ENCODE results near the gene TSR1. TPM values are rescaled to one million over a fixed set of nuclear protein-coding genes. Genes with fewer than 3 reads are reported as not detected.

The TSR1 gene
- polyA plus RNA-seq, 1 of the 3 experiments (the other 2 are of a cell fraction): 26.7 TPM

DNA sequence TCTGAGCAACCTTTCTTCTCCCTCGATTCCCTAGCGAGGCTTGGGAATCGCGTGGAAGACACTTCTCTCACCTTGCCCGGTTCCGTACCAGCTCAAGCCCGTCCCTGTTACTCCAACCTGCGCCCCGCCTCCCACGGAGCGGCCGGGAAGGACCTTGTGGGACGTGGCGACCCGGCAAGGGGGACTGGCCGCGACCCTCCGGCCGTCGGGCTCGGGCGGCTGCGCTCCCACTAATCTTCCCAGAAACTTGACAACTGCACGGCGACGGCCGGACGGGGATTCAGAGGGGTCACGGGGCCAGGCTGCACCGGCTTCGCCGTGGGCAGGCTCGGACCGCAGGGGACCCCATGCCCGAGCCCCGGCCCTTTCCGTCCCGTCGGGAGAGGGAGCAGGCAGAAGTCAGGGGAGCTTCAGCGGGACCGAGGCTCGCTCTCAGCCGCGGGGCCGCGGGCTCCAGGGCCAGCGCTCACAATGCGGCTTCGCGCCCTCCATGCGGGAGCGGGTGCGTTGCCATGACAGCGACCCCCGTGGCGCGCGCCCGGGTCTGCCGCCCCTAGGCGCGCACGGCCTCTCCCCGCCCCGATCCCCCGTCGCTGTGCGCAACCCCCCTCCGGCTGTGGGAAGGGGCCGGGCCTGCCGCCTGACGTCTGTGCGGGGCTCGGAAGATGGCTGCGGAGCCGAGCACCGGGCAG lies 741 bp upstream of the TSR1 start, which contains the start of gene SGSM2:
TSS of gene SGSM2 (plus strand) at position 650 of the 692 bp plus-strand sequence. CDS start 188 bp downstream, outside the sequence.
- H3F3A ChIP-seq (replicated peaks; ENCODE audit: insufficient read depth): peaks cover 4% of the 10 kb centered on the region
- H3K4me1 ChIP-seq (ENCODE audit: control insufficient read depth in 1 of 2, insufficient read depth in 2 of 2, low read depth in 1 of 2, low read length in 1 of 2): peaks cover 6 to 17% of the 10 kb centered on the region in 2 experiments; a peak in 3 of 4 replicates
- POLR2A ChIA-PET: interaction anchor here (0.7 to 2.6 kb wide), 11 partner anchors 8 to 290 kb away, joined by 3 to 16 read pairs (median 4); partner anchors contain the start of genes SMG6 and SRR
- H3K9me2 ChIP-seq: no peaks in the 10 kb centered on the region
- H3K27ac ChIP-seq (ENCODE audit: low read depth in 2 of 2, low read length in 1 of 2): peak within 1 kb of the TSS; percentile 80 to 94
- under 1% methylated on average over 29 of the region's 77 CpGs for WGBS (ENCODE audit: low lambda C conversion rate)
- peak; percentile 98 for DNase-seq
- peaks cover 14% of the 10 kb centered on the region for H4K20me1 ChIP-seq (ENCODE audit: insufficient read depth)
- H2AFZ ChIP-seq (ENCODE audit: low read depth): peak within 1 kb of the TSS; percentile 85; the same call in 1 of the 2 replicates
- TF ChIP-seq RFX5 (IDR thresholded peaks at IDR 0.05; ENCODE audit: low read length) (no peak), NRF1 (IDR thresholded peaks at IDR 0.05; ENCODE audit: low read depth, low read length) (0 out of 2 replicates have a peak, but pooled peaks have one; percentile 25), JUND (IDR thresholded peaks at IDR 0.05) (no peak), YY1 (IDR thresholded peaks at IDR 0.05; ENCODE audit: low read depth) (peak; percentile 68), EP300 (IDR thresholded peaks at IDR 0.05; ENCODE audit: borderline replicate concordance in 1 of 2, low read depth in 1 of 2, low read length in 1 of 2) (no peak), FOXJ3 (CRISPR knock-in tag; IDR thresholded peaks at IDR 0.05) (no peak), MXI1 (IDR thresholded peaks at IDR 0.05; ENCODE audit: low read depth, low read length) (no peak; the same call in 1 of the 2 replicates), FOSL2 (IDR thresholded peaks at IDR 0.05; ENCODE audit: borderline replicate concordance, low read depth) (no peak)
- TF ChIP-seq, protein P1, sequence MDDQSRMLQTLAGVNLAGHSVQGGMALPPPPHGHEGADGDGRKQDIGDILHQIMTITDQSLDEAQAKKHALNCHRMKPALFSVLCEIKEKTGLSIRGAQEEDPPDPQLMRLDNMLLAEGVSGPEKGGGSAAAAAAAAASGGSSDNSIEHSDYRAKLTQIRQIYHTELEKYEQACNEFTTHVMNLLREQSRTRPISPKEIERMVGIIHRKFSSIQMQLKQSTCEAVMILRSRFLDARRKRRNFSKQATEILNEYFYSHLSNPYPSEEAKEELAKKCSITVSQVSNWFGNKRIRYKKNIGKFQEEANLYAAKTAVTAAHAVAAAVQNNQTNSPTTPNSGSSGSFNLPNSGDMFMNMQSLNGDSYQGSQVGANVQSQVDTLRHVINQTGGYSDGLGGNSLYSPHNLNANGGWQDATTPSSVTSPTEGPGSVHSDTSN (IDR thresholded peaks at IDR 0.05): no peak
- TF ChIP-seq, protein P2, sequence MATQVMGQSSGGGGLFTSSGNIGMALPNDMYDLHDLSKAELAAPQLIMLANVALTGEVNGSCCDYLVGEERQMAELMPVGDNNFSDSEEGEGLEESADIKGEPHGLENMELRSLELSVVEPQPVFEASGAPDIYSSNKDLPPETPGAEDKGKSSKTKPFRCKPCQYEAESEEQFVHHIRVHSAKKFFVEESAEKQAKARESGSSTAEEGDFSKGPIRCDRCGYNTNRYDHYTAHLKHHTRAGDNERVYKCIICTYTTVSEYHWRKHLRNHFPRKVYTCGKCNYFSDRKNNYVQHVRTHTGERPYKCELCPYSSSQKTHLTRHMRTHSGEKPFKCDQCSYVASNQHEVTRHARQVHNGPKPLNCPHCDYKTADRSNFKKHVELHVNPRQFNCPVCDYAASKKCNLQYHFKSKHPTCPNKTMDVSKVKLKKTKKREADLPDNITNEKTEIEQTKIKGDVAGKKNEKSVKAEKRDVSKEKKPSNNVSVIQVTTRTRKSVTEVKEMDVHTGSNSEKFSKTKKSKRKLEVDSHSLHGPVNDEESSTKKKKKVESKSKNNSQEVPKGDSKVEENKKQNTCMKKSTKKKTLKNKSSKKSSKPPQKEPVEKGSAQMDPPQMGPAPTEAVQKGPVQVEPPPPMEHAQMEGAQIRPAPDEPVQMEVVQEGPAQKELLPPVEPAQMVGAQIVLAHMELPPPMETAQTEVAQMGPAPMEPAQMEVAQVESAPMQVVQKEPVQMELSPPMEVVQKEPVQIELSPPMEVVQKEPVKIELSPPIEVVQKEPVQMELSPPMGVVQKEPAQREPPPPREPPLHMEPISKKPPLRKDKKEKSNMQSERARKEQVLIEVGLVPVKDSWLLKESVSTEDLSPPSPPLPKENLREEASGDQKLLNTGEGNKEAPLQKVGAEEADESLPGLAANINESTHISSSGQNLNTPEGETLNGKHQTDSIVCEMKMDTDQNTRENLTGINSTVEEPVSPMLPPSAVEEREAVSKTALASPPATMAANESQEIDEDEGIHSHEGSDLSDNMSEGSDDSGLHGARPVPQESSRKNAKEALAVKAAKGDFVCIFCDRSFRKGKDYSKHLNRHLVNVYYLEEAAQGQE (IDR thresholded peaks at IDR 0.05; ENCODE audit: low read depth, low read length): no peak
- TF ChIP-seq, protein P3, sequence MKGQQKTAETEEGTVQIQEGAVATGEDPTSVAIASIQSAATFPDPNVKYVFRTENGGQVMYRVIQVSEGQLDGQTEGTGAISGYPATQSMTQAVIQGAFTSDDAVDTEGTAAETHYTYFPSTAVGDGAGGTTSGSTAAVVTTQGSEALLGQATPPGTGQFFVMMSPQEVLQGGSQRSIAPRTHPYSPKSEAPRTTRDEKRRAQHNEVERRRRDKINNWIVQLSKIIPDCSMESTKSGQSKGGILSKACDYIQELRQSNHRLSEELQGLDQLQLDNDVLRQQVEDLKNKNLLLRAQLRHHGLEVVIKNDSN (IDR thresholded peaks at IDR 0.05; ENCODE audit: borderline replicate concordance, low read depth): no peak
- TF ChIP-seq, protein P4, sequence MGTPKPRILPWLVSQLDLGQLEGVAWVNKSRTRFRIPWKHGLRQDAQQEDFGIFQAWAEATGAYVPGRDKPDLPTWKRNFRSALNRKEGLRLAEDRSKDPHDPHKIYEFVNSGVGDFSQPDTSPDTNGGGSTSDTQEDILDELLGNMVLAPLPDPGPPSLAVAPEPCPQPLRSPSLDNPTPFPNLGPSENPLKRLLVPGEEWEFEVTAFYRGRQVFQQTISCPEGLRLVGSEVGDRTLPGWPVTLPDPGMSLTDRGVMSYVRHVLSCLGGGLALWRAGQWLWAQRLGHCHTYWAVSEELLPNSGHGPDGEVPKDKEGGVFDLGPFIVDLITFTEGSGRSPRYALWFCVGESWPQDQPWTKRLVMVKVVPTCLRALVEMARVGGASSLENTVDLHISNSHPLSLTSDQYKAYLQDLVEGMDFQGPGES (IDR thresholded peaks at IDR 0.05; ENCODE audit: low read depth, low read length): no peak
- TF ChIP-seq, protein P5, sequence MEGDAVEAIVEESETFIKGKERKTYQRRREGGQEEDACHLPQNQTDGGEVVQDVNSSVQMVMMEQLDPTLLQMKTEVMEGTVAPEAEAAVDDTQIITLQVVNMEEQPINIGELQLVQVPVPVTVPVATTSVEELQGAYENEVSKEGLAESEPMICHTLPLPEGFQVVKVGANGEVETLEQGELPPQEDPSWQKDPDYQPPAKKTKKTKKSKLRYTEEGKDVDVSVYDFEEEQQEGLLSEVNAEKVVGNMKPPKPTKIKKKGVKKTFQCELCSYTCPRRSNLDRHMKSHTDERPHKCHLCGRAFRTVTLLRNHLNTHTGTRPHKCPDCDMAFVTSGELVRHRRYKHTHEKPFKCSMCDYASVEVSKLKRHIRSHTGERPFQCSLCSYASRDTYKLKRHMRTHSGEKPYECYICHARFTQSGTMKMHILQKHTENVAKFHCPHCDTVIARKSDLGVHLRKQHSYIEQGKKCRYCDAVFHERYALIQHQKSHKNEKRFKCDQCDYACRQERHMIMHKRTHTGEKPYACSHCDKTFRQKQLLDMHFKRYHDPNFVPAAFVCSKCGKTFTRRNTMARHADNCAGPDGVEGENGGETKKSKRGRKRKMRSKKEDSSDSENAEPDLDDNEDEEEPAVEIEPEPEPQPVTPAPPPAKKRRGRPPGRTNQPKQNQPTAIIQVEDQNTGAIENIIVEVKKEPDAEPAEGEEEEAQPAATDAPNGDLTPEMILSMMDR (IDR thresholded peaks at IDR 0.05): no peak
- CTCF ChIA-PET: interaction anchor here (0.7 to 3.2 kb wide), 8 partner anchors 15 to 96 kb away, joined by 3 to 14 read pairs (median 4); no protein-coding TSS in a partner anchor
- H3K9me3 ChIP-seq: no peaks in the 10 kb centered on the region
- peaks cover 89% of the 10 kb centered on the region for H3K79me2 ChIP-seq (ENCODE audit: insufficient read depth)
- peaks cover 37 to 39% of the 10 kb centered on the region in 2 experiments for H3K36me3 ChIP-seq (replicated peaks in 1 of 2; ENCODE audit: control insufficient read depth in 1 of 2, insufficient read depth in 2 of 2, low read length in 1 of 2)
- peak within 1 kb of the TSS; percentile 98 to 99 for H3K4me3 ChIP-seq (ENCODE audit: low read depth in 2 of 2, low read length in 1 of 2)
- H3K27me3 ChIP-seq (ENCODE audit: insufficient read depth): no peaks in the 10 kb centered on the region
- peak within 1 kb of the TSS; percentile 93 for H3K4me2 ChIP-seq
- peak within 1 kb of the TSS; percentile 97 for H3K9ac ChIP-seq

Measured in SK-N-SH (cell line).